ENCODE results near the gene TAC4.

Gene TAC4

GRCh38 chr17:49853470-49854015, 5.7 kb upstream of the TAC4 start:
- no peak for TF ChIP-seq CTCF (IDR thresholded peaks at IDR 0.05; ENCODE audit: low read depth, low read length, missing control alignments)
- DNase-seq (ENCODE audit: low read depth), result no peak
- H3K4me3 ChIP-seq (ENCODE audit: low read depth, low read length), result no peak overlapping the region

- H3K4me3 ChIP-seq (ENCODE audit: low read depth, low read length), result peak overlapping the region; percentile 42
- TF ChIP-seq CTCF (IDR thresholded peaks at IDR 0.05; ENCODE audit: low read depth, low read length, missing control alignments), result peak; percentile 76
- no peak for DNase-seq (ENCODE audit: low read depth)
These were observed 3.8 kb upstream of the TAC4 start for GRCh38 chr17:49851387-49852291.

GRCh38 chr17:49850772-49851386, 3.0 kb upstream of the TAC4 start:
- H3K4me3 ChIP-seq (ENCODE audit: low read depth, low read length), result peak overlapping the region; percentile 42
- DNase-seq (ENCODE audit: low read depth), result no peak
- TF ChIP-seq CTCF (IDR thresholded peaks at IDR 0.05; ENCODE audit: low read depth, low read length, missing control alignments), result no peak

- no peak for DNase-seq (ENCODE audit: low read depth)
- H3K4me3 ChIP-seq (ENCODE audit: low read depth, low read length), result no peak overlapping the region
- no peak for TF ChIP-seq CTCF (IDR thresholded peaks at IDR 0.05; ENCODE audit: low read depth, low read length, missing control alignments)
These were observed 2.3 kb upstream of the TAC4 start for GRCh38 chr17:49850218-49850610.

GRCh38 chr17:49848739-49849138, 870 bp upstream of the TAC4 start:
- H3K4me3 ChIP-seq (ENCODE audit: low read depth, low read length), result no peak overlapping the region
- no peak for TF ChIP-seq CTCF (IDR thresholded peaks at IDR 0.05; ENCODE audit: low read depth, low read length, missing control alignments)
- no peak for DNase-seq (ENCODE audit: low read depth)

- no peak for TF ChIP-seq CTCF (IDR thresholded peaks at IDR 0.05; ENCODE audit: low read depth, low read length, missing control alignments)
- no peak overlapping the region for H3K4me3 ChIP-seq (ENCODE audit: low read depth, low read length)
- DNase-seq (ENCODE audit: low read depth), result no peak
These were observed 744 bp downstream of the TAC4 start for GRCh38 chr17:49846938-49847712.
